ENCODE measurements around the gene MCOLN1.

The MCOLN1 gene

GRCh38 chr19:7502552-7502951 is 19.9 kb upstream of the MCOLN1 start:
- DNase-seq: no peak

GRCh38 chr19:7504684-7505083 is 17.7 kb upstream of the MCOLN1 start:
- no peak for DNase-seq

GRCh38 chr19:7505288-7505681 is 17.1 kb upstream of the MCOLN1 start:
- no peak for DNase-seq

GRCh38 chr19:7505682-7506384 is 16.6 kb upstream of the MCOLN1 start:
- DNase-seq: peak in 7 of 56 donors; percentile 29 to 82 (median 41)

GRCh38 chr19:7506385-7507328 is 15.8 kb upstream of the MCOLN1 start:
- peak in 23 of 56 donors; percentile 12 to 82 (median 29) for DNase-seq

GRCh38 chr19:7507884-7508283 is 14.5 kb upstream of the MCOLN1 start:
- peak in 14 of 56 donors; percentile 5 to 62 (median 21) for DNase-seq

- DNase-seq: no peak
Observed at GRCh38 chr19:7509625-7510024, 12.8 kb upstream of the MCOLN1 start.

GRCh38 chr19:7512400-7512851 is 10.0 kb upstream of the MCOLN1 start:
- DNase-seq: no peak

GRCh38 chr19:7513809-7514642 is 8.4 kb upstream of the MCOLN1 start:
- no peak for DNase-seq

- peak in 15 of 56 donors; percentile 6 to 53 (median 19) for DNase-seq
Observed at GRCh38 chr19:7515110-7515644, 7.2 kb upstream of the MCOLN1 start.

GRCh38 chr19:7515645-7516151 is 6.7 kb upstream of the MCOLN1 start, which contains the start of gene ZNF358:
Gene ZNF358, plus strand, starts transcription at chr19:7516103. Its CDS starts 3,140 bp downstream, at chr19:7519243.
- peak in 54 of 56 donors; percentile 8 to 88 (median 60) for DNase-seq

GRCh38 chr19:7516333-7516732 is 6.1 kb upstream of the MCOLN1 start:
- peak in 2 of 56 donors; percentile 25 to 39 for DNase-seq

- DNase-seq: no peak
Observed at GRCh38 chr19:7516878-7517277, 5.5 kb upstream of the MCOLN1 start.

- DNase-seq: no peak
Observed at GRCh38 chr19:7519361-7520130, 2.9 kb upstream of the MCOLN1 start.

- DNase-seq: peak in 38 of 56 donors; percentile 3 to 77 (median 37)
Observed at GRCh38 chr19:7520131-7521051, 2.0 kb upstream of the MCOLN1 start.

- DNase-seq: no peak
Observed at GRCh38 chr19:7521551-7522071, 813 bp upstream of the MCOLN1 start.

- DNase-seq: peak in 1 of 56 donors; percentile 55
Observed at GRCh38 chr19:7522923-7523667, 671 bp downstream of the MCOLN1 start.

- DNase-seq: no peak
Observed at GRCh38 chr19:7524523-7524922, 2.1 kb downstream of the MCOLN1 start.

All from amygdala (tissue), 56 donors.